K562 (cell line): ENCODE results near the gene RAB24. TPM values are rescaled to one million over a fixed set of nuclear protein-coding genes. Genes with fewer than 3 reads are reported as not detected.
A peak's percentile ranks its signal among the peaks of the same experiment; 100 is the strongest.

Experiments used
- ATAC-seq: fragments of 200-7000 bp; cut with Tn5 transposase; 3 replicates; pipeline ENCODE4 v1.9.1; 2020; ENCODE audit warnings: moderate library complexity
- BruUV-seq: library from RNA; stranded (reverse); fragments of 400-500 nt; replicated peaks from 2 replicates; lab custom pipeline; 2021; lab: Mats Ljungman, UMichigan
- CTCF ChIA-PET: fragments of 300-600 bp; formaldehyde crosslinking; extraction: SDS; loops from one replicate; lab custom pipeline; 2021; ENCODE audit warnings: low intra/inter-chr PET ratio; lab: Yijun Ruan, JAX
- POLR2A ChIA-PET: fragments of 300-600, 350-650 bp; sonication (Branson Sonifier 250); formaldehyde crosslinking; extraction: SDS; loops from one replicate; lab custom pipeline; 2021; ENCODE audit warnings: antibody characterized with exemption, inconsistent platforms; lab: Yijun Ruan, JAX
- DNase-seq, 4 experiments: peaks; one replicate each; pipeline versions ENCODE4 v3.0.0 to v3.0.0-alpha.2; 2011 to 2018; ENCODE audit warnings: low spot score in 3 of 4, mixed read lengths in 3 of 4; ENCODE audit errors: extremely low read depth in 1 of 4
- FAIRE-seq: peaks from 2 replicates; lab custom pipeline; 2011; peaks lifted over from hg19 to GRCh38; lab: Jason Lieb, UNC
- H2AFZ ChIP-seq: 2 replicates; pipeline ENCODE4 v1.6.0; 2011; ENCODE audit warnings: low read depth, low read length, control low read depth, inconsistent platforms
- H3K27ac ChIP-seq: fragments of 200-600 bp; 3 replicates; pipeline ENCODE4 v1.8.0; 2011; ENCODE audit warnings: low read depth, mild to moderate bottlenecking, control low read depth, inconsistent platforms, low read length, moderate library complexity, mixed read lengths; ENCODE audit errors: extremely low read depth
- H3K27me3 ChIP-seq, 2 experiments: fragments of 300-600 bp in 1 of 2; 2 replicates in 1 of 2; 3 replicates in 1 of 2; pipeline versions ENCODE4 v1.6.0 to v1.8.0; 2011; ENCODE audit warnings: inconsistent platforms in 2 of 2, low read length in 2 of 2, mild to moderate bottlenecking in 1 of 2, mixed read lengths in 1 of 2, moderate library complexity in 1 of 2; ENCODE audit not compliant: control insufficient read depth in 2 of 2, insufficient read depth in 2 of 2
- H3K36me3 ChIP-seq: fragments of 300-600 bp; 3 replicates; pipeline ENCODE4 v1.8.0; 2011; ENCODE audit warnings: mild to moderate bottlenecking, low read length, inconsistent platforms; ENCODE audit not compliant: control insufficient read depth, insufficient read depth
- H3K4me1 ChIP-seq, 2 experiments: fragments of 200-600 bp in 1 of 2; replicated peaks in 1 of 2; 2 replicates in 1 of 2; 3 replicates in 1 of 2; pipeline versions ENCODE4 v1.5.1 to v1.8.0; 2011; ENCODE audit warnings: inconsistent platforms in 2 of 2, low read length in 2 of 2, mild to moderate bottlenecking in 1 of 2, mixed read lengths in 1 of 2, moderate library complexity in 1 of 2; ENCODE audit not compliant: control insufficient read depth in 2 of 2, insufficient read depth in 2 of 2
- H3K4me2 ChIP-seq: 2 replicates; pipeline ENCODE4 v1.6.1; 2011; ENCODE audit warnings: low read length, control low read depth, inconsistent platforms, mixed read lengths; ENCODE audit not compliant: insufficient read depth
- H3K4me3 ChIP-seq: fragments of 200-600 bp; sonication (generic), shearing (Covaris generic); 2 replicates; pipeline ENCODE4 v1.5.1; 2016; ENCODE audit warnings: control low read depth, inconsistent platforms
- H3K79me2 ChIP-seq: fragments of 200-600 bp; 3 replicates; pipeline ENCODE4 v1.8.0; 2011; ENCODE audit warnings: low read length, inconsistent platforms; ENCODE audit not compliant: control insufficient read depth, insufficient read depth
- H3K9ac ChIP-seq, 2 experiments: 2 replicates each; pipeline versions ENCODE4 v1.6.0 to v1.6.1; 2011; ENCODE audit warnings: low read depth in 2 of 2, low read length in 2 of 2, control low read depth in 1 of 2, inconsistent platforms in 1 of 2, mild to moderate bottlenecking in 1 of 2, mixed read lengths in 1 of 2; ENCODE audit not compliant: insufficient read depth in 1 of 2
- H3K9me1 ChIP-seq: one replicate; pipeline ENCODE4 v1.6.0; 2011; ENCODE audit warnings: inconsistent platforms, mild to moderate bottlenecking, low read length, moderate library complexity; ENCODE audit not compliant: control insufficient read depth, insufficient read depth
- H3K9me3 ChIP-seq: replicated peaks from 2 replicates; pipeline ENCODE4 v1.5.1; 2011; ENCODE audit warnings: low read depth, low read length, inconsistent platforms; ENCODE audit not compliant: control insufficient read depth, insufficient read depth
- H4K20me1 ChIP-seq: replicated peaks from 2 replicates; pipeline ENCODE4 v1.6.1; 2011; ENCODE audit warnings: low read length, inconsistent platforms, mixed read lengths; ENCODE audit not compliant: control insufficient read depth, insufficient read depth
- ADNP ChIP-seq: fragments of 200-800 bp; sonication (Bioruptor generic); IDR thresholded peaks from 2 replicates; pipeline ENCODE4 v1.6.1; 2016; ENCODE audit warnings: missing genetic modification characterization, missing compliant biosample characterization
- GABPA ChIP-seq: fragments of 200-800 bp; sonication (Bioruptor generic); conservative IDR thresholded peaks from 2 replicates; pipeline ENCODE4 v1.6.1; 2016; ENCODE audit warnings: low read depth, missing genetic modification characterization, missing compliant biosample characterization
- GATA2 ChIP-seq: sonication (generic); formaldehyde crosslinking; IDR thresholded peaks from 2 replicates; pipeline ENCODE4 v1.4.0; 2020; ENCODE audit warnings: mild to moderate bottlenecking, missing genetic modification reagents
- GATAD2B ChIP-seq: fragments of 450-650 bp; IDR thresholded peaks from 2 replicates; pipeline ENCODE4 v1.6.1; 2017; ENCODE audit warnings: mild to moderate bottlenecking, borderline replicate concordance
- NCOA4 ChIP-seq: fragments of 450-650 bp; IDR thresholded peaks from 2 replicates; pipeline ENCODE4 v1.6.1; 2018; ENCODE audit warnings: mild to moderate bottlenecking; ENCODE audit not compliant: partially characterized antibody
- NELFE ChIP-seq: IDR thresholded peaks from 2 replicates; pipeline ENCODE4 v1.6.1; 2011; ENCODE audit warnings: mild to moderate bottlenecking; ENCODE audit not compliant: insufficient read depth, insufficient read length
- NRF1 ChIP-seq, 2 experiments: fragments of 450-650 bp; IDR thresholded peaks in 1 of 2; conservative IDR thresholded peaks in 1 of 2; 2 replicates each; pipeline ENCODE4 v1.6.1; 2014; ENCODE audit warnings: mild to moderate bottlenecking in 2 of 2
- RB1 ChIP-seq: fragments of 450-650 bp; IDR thresholded peaks from 2 replicates; pipeline ENCODE4 v1.6.1; 2017; ENCODE audit warnings: low read depth, mild to moderate bottlenecking
- RFX5 ChIP-seq: IDR thresholded peaks from 2 replicates; pipeline ENCODE4 v1.6.1; 2011; ENCODE audit warnings: low read depth, mild to moderate bottlenecking, improper control_type of control experiment, low read length
- SMAD3 ChIP-seq: fragments of 450-650 bp; formaldehyde crosslinking; conservative IDR thresholded peaks from 2 replicates; pipeline ENCODE4 v1.4.0; 2020; ENCODE audit warnings: mild to moderate bottlenecking
- SMARCA4 ChIP-seq: fragments of 450-650 bp; IDR thresholded peaks from 2 replicates; pipeline ENCODE4 v1.6.1; 2016
- SMARCE1 ChIP-seq: fragments of 450-650 bp; IDR thresholded peaks from 2 replicates; pipeline ENCODE4 v1.7.1; 2016; ENCODE audit warnings: mild to moderate bottlenecking
- SP1 ChIP-seq: sonication (generic); formaldehyde crosslinking; IDR thresholded peaks from 2 replicates; pipeline ENCODE4 v1.8.1; 2022; ENCODE audit warnings: mild to moderate bottlenecking, missing genetic modification reagents
- TAL1 ChIP-seq: fragments of 450-650 bp; IDR thresholded peaks from 2 replicates; pipeline ENCODE4 v1.6.1; 2016; ENCODE audit warnings: mild to moderate bottlenecking
- TBP ChIP-seq: optimal IDR thresholded peaks from 2 replicates; pipeline ENCODE3; 2011; ENCODE audit warnings: low read depth, low read length, improper control_type of control experiment
- TEAD1 ChIP-seq, 2 experiments: fragments of 450-650 bp in 1 of 2; sonication (generic) in 1 of 2; formaldehyde crosslinking; IDR thresholded peaks; 2 replicates each; pipeline versions ENCODE4 v1.4.0 to v1.8.0; 2020 to 2022; ENCODE audit warnings: mild to moderate bottlenecking in 2 of 2, missing genetic modification reagents in 1 of 2
- ZNF232 ChIP-seq: sonication (generic); formaldehyde crosslinking; IDR thresholded peaks from 2 replicates; pipeline ENCODE4 v1.8.0; 2022; ENCODE audit warnings: mild to moderate bottlenecking, missing genetic modification reagents
- ZNF584 ChIP-seq: fragments of 200-800 bp; sonication (Bioruptor generic); IDR thresholded peaks from 2 replicates; pipeline ENCODE4 v1.6.1; 2016; ENCODE audit warnings: low read depth, mild to moderate bottlenecking, missing genetic modification characterization, missing compliant biosample characterization
- WGBS: fragments of 100-300 bp; shearing (Covaris generic); methylation state at CpG from one replicate; pipeline ENCODE4 v1.1.6; 2016; ENCODE audit warnings: low coverage, mixed read lengths; ENCODE audit not compliant: insufficient coverage; ENCODE audit errors: missing lambda C conversion rate; 5-methylcytosine and 5-hydroxymethylcytosine counted together
- in situ Hi-C: fragments of 300-500 bp; cut with MboI; formaldehyde crosslinking; loops from 4 replicates; pipeline ENCODE4 v1.15.0; 2018; ENCODE audit warnings: inconsistent platforms, mixed read lengths
- intact Hi-C: fragments of 100-400 bp; cut with micrococcal nuclease; formaldehyde crosslinking; loops from 2 replicates; pipeline ENCODE4 v1.14.2; 2022
- polyA plus RNA-seq, 8 experiments: library from polyadenylated mRNA; depleted of rRNA in 4 of 8; stranded (reverse) in 5 of 8; unstranded in 3 of 8; fragments of >200 nt; fragmentation: Nextera tagmentation in 2 of 8; fragmentation: Illumina TruSeq in 1 of 8; extraction: Ambion mirVana in 2 of 8; extraction: Trizol in 1 of 8; gene quantifications; 2 replicates each; pipeline versions ENCODE4 v1.2.1 to v1.2.3, GENCODE V29; 2011 to 2014; ENCODE audit warnings: inconsistent platforms in 1 of 8, missing spikeins in 1 of 8
- total RNA-seq, 7 experiments: library from RNA; depleted of rRNA in 6 of 7; stranded (reverse); fragments of >200 nt in 6 of 7; fragmentation: Illumina TruSeq in 2 of 7; extraction: Trizol in 2 of 7; gene quantifications; 2 replicates each; pipeline versions ENCODE4 v1.2.1 to v1.2.3, GENCODE V29; 2011 to 2021; ENCODE audit warnings: low replicate concordance in 1 of 7
- TF ChIP-seq, protein P1 (sequence below): fragments of 250-450 bp; sonication (Bioruptor Pico); IDR thresholded peaks from 2 replicates; pipeline ENCODE4 v1.4.0; 2020
- TF ChIP-seq, protein P2 (sequence below): sonication (generic); IDR thresholded peaks from 2 replicates; pipeline ENCODE4 v1.6.1; 2016

The RAB24 gene
- total and polyA plus RNA-seq, 9 of the 15 experiments (the other 6 are each of a cell fraction or from before 2014, with no cell fraction given), result 13.9 to 107 (median 34.8) TPM

DNA sequence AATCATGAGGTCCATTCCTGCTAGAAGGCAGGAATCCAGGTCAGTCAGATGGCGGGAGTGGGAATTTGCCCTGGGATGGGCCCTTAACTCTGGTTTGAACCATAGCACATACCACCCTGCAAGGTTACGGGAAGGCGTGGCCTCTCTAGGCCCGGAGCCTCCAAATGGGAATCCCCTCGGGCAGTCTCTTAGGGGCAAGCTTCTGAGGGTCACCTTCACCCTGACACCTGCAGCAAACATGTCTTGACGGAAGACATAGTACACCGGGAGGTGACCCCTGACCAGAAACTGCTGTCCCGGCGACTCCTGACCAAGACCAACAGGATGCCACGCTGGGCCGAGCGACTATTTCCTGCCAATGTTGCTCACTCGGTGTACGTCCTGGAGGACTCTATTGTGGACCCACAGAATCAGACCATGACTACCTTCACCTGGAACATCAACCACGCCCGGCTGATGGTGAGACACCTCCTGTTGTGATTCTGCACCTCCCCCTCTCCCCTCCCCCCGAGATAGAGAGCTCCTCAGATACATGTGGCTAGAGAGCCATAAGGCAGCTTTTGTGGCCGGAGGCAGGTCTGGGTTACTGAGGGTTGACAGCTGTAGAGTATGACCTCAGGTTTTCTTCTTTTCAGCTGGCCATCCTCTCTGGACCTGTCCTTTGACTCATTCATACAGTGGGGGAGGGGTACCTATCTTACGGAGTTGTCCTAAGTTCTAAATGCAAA is 1.0 kb upstream of the RAB24 start (continued):
- TF ChIP-seq, protein P1, sequence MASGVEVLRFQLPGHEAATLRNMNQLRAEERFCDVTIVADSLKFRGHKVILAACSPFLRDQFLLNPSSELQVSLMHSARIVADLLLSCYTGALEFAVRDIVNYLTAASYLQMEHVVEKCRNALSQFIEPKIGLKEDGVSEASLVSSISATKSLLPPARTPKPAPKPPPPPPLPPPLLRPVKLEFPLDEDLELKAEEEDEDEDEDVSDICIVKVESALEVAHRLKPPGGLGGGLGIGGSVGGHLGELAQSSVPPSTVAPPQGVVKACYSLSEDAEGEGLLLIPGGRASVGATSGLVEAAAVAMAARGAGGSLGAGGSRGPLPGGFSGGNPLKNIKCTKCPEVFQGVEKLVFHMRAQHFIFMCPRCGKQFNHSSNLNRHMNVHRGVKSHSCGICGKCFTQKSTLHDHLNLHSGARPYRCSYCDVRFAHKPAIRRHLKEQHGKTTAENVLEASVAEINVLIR (CRISPR knock-in tag), result no peak
- TF ChIP-seq SMARCE1 (no peak), GATAD2B (0 out of 2 replicates have a peak, but pooled peaks have one; percentile 15)

DNA sequence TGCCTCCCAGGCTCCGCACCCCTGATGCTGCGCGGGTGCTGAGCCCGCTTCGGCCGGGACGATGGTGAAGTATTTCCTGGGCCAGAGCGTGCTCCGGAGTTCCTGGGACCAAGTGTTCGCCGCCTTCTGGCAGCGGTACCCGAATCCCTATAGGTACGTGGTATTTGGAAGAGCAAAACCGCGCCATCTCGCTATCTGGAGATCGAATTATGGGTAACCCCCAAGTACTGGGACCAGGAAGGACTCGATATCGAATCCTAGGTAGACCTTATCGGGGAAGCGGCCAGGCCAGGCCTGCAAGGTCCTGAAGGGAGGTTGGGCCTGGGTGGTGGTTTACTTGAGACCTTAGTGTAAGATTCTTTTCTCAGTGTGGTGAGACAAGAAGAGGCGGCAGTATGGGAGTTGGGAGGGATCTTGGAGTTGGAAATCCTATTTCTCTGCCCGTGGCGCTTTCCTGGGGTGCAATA is 439 bp upstream of the RAB24 start:
- peaks cover 48% of the 10 kb centered on the region for H3K79me2 ChIP-seq
- BruUV-seq, result no TSS peak
- POLR2A ChIA-PET, result interaction anchor here (0.6 to 1.4 kb wide), 5 partner anchors 9 to 835 kb away, joined by 3 to 4 read pairs (median 3); partner anchors contain the start of gene LMAN2
- H3K4me1 ChIP-seq, result peaks cover 32 to 39% of the 10 kb centered on the region in 2 experiments
- ATAC-seq (no peak), DNase-seq (peak in 3 of 4 experiments; percentile 31 to 58 (median 55)), FAIRE-seq (no peak)
- no peaks in the 10 kb centered on the region for H3K9me3 ChIP-seq
- CTCF ChIA-PET, result no interaction called here
- no peaks in the 10 kb centered on the region for H3K27me3 ChIP-seq
- H3K9ac ChIP-seq, result peak overlapping the region; percentile 93 to 99
- H4K20me1 ChIP-seq, result peaks cover 10% of the 10 kb centered on the region
- peak overlapping the region; percentile 88 for H3K4me3 ChIP-seq
- 0% methylated on average over 22 of the region's 25 CpGs for WGBS
- peak overlapping the region; percentile 89 for H3K27ac ChIP-seq
- in situ Hi-C loops (no loop called here), intact Hi-C loops (loop anchor here (5.0 kb wide), 1 partner anchor 172 kb away; the partner anchor contains the start of gene NSD1)
- H3K9me1 ChIP-seq, result no peaks in the 10 kb centered on the region
- peak overlapping the region; percentile 86 for H2AFZ ChIP-seq
- H3K4me2 ChIP-seq, result peak overlapping the region; percentile 94
- peaks cover 58% of the 10 kb centered on the region for H3K36me3 ChIP-seq
- TF ChIP-seq, protein P2, sequence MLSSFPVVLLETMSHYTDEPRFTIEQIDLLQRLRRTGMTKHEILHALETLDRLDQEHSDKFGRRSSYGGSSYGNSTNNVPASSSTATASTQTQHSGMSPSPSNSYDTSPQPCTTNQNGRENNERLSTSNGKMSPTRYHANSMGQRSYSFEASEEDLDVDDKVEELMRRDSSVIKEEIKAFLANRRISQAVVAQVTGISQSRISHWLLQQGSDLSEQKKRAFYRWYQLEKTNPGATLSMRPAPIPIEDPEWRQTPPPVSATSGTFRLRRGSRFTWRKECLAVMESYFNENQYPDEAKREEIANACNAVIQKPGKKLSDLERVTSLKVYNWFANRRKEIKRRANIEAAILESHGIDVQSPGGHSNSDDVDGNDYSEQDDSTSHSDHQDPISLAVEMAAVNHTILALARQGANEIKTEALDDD, result no peak
- TF ChIP-seq SMARCA4 (no peak), TEAD1 (CRISPR knock-in tag; IDR thresholded peaks at IDR 0.05) (peak in 1 of 2 experiments; percentile 17; a peak in 1 of 4 replicates), SMAD3 (no peak), GATA2 (CRISPR knock-in tag) (no peak), NELFE (no peak), GABPA (peak; percentile 89), RFX5 (no peak), RB1 (0 out of 2 replicates have a peak, but pooled peaks have one; percentile 3), ADNP (no peak), TAL1 (no peak), NRF1 (conservative IDR thresholded peaks at IDR 0.05 in 1 of 2, IDR thresholded peaks at IDR 0.05 in 1 of 2) (peak in 1 of 2 experiments; percentile 22; a peak in 1 of 4 replicates), ZNF584 (CRISPR knock-in tag) (no peak), SP1 (CRISPR knock-in tag) (no peak), TBP (peak; percentile 19), NCOA4 (no peak), ZNF232 (no peak)
